HG02970 (cell line): ENCODE data around the gene CCDC141.

ENCODE experiments used
- ATAC-seq: cut with Tn5 transposase; IDR thresholded peaks from one replicate; pipeline ENCODE4 v1.9.1; 2021; ENCODE audit warnings: mild to moderate bottlenecking, moderate library complexity, moderate number of reproducible peaks; ENCODE audit not compliant: unreplicated experiment, low FRiP score

The CCDC141 gene

GRCh38 chr2:178920916-178921513, 128.9 kb downstream of the CCDC141 start:
- ATAC-seq, result no peak

GRCh38 chr2:178917555-178917954, 132.4 kb downstream of the CCDC141 start:
- ATAC-seq, result no peak

DNA sequence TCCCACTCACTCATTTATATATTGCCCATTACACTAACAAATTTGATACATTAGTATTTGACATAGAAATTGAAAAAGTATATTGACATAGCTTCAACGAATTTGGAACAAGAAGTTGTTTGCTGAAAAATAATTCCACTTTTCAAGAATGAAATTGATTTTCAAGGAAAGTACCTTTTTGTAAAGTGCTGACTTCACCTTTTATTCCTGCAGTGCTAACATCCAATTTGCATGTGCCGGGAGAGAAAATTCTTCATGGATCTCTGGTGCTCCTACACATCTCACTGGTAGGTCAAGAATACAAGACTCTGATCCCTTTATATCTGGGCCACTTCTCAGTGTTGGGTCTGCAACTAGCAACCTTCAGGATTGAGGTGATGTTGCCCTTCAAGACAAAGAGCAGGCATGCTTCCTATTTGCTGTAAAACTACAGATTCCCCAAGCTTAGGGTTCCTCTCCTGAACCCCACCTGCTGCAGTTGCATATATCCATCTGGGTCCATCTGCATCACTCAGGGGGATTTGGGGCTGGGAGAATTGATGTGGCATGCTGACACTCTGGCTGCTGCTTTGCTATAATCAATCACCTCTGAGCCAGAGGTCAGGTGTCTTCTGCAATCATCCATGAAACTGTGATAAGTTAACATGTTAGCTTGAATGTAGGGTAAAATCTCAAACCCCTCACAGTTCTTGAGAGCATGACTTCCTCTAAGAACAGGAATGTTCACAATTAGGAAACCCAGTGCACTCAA, 134.3 kb downstream of the CCDC141 start:
- no peak for ATAC-seq

- peak; percentile 69 for ATAC-seq
Measured at GRCh38 chr2:178914259-178914849, 135.6 kb downstream of the CCDC141 start.

- ATAC-seq, result no peak
Measured at GRCh38 chr2:178913049-178913441, 136.9 kb downstream of the CCDC141 start.

- no peak for ATAC-seq
Measured at GRCh38 chr2:178912416-178913048, 137.4 kb downstream of the CCDC141 start.

DNA sequence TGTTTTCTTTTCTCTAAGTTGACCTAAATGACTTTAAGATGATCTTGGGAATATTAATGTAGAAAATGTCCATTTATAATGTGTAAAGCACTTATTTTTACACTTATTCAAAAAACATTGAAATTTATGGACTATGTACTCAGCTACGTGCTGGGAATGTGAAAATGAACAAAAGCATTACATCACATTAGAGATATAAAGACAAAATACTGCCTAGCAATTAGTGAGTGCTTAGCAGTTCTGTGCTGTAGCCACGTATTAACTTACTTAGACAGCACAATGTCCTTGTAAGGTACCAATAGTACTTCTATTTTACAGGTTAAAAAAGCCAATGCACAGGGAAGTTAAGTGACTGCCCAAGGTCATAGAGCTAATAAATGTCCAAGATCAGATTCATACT, 138.9 kb downstream of the CCDC141 start:
- no peak for ATAC-seq

DNA sequence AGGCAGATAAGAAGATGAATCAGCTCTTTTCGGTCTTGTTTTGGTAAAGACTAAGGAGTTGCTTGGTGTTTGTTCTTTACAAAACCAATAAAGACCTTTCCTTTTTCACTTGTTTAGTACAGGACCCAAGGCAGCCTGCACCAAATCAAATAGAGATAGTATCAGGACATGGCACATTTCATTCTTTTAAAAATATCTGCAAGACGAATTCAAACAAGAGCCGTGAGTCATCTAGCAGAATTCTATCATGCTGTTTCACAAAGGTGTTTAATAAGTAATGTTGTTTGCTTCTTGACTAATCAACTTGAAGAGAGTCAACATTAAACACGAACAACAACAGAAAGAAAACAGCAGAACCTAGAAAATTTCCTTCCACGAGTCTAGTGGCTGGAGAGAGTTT, 139.9 kb downstream of the CCDC141 start:
- ATAC-seq, result no peak

DNA sequence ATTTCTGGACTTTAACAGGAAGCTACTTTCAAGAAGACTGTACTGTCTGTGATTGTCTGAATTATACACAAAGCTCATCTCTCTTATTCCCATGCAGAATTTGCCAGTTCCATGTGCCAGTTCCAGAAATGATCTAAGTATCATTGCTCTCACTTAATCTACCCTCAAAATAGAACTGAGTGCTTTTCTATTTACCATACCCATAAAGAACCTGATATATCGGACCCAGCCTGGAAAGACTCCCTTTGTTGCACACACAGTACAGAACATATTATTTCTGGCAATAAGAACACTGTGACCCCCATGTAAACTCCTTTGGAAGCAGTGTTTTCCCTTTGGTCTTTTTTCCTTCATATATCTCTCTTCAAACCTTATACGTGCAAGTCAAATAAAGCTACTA, 140.4 kb downstream of the CCDC141 start:
- no peak for ATAC-seq

DNA sequence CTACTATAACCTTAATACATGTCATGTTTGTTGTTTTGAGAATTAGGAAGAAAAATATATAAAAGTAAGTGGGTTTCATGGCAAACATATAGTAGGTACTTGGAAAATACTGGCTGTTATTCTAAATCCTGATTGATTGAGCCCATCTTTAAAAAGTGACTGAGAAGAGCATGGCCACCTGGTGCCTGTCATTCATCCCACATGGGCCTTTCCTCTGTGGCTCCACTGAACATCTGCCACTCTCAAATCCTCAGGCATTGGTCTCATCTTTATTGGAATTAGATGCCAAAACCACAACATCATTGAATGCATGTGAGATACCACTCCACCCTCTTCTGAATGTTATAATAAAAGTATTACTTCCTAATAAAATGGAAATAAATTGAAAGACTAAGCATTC, 141.1 kb downstream of the CCDC141 start:
- ATAC-seq, result no peak

- no peak for ATAC-seq
Measured at GRCh38 chr2:178905261-178905660, 144.7 kb downstream of the CCDC141 start.

- no peak for ATAC-seq
Measured at GRCh38 chr2:178899656-178900055, 150.3 kb downstream of the CCDC141 start.

DNA sequence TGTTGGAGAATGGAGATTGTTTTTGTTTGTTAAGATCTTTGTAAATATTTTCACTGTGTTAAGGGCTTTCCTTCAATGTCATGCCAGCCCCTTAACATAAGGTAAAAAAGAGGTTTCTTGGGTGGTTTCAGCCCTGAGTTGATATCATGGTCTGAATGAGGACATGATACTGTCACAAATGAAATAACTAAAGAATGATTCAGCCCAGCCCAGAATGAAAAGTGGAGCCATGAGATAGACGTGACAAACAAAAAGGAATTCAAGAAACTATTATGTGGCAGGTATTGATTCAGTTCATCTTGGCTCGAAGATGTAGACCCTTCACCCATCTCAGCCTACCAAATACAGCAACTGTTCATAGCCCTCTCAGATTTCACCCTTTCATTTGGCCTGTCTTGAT, 154.1 kb downstream of the CCDC141 start:
- ATAC-seq, result no peak

- ATAC-seq, result no peak
Measured at GRCh38 chr2:178895171-178895570, 154.8 kb downstream of the CCDC141 start.

DNA sequence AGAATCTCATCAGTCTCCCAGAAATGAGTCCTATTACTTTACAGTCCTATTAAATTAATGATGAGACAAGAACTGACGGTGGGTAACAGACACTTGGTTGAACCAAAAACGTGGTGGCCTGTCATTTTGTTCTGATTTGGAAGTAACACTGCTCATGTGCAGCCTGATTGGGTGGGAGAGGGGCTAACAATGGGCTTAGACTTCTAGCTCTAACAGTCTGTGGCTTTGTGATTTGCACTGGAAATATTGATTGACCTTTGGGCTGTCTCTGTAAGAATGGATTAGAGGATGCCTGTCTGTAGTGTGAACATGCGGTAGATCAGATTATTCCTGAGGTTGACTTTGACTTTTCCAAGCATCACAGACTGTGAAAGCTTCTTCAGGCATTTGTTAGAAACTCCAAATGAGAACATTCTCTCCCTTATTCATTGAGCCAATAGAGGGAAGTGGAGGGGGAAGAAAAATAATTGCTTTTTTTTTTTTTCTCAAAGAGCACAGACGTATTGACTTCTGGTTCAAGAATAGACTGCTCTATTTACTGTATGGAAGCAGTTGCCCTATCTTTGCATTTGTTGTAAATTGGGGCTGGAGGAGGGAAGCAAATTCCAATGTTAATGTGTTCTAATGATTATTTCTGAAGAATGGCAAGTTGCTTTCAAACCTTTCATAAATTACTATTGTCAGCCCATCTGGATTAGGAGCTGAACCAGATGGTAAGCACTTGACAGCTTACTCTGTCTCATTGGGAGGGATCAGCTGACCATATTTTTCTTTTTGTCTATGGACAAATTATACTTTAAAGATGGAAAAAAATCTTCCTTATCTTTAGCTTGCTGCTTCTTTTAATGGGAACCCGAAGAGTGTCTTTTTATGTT, 156.9 kb downstream of the CCDC141 start:
- ATAC-seq, result no peak

DNA sequence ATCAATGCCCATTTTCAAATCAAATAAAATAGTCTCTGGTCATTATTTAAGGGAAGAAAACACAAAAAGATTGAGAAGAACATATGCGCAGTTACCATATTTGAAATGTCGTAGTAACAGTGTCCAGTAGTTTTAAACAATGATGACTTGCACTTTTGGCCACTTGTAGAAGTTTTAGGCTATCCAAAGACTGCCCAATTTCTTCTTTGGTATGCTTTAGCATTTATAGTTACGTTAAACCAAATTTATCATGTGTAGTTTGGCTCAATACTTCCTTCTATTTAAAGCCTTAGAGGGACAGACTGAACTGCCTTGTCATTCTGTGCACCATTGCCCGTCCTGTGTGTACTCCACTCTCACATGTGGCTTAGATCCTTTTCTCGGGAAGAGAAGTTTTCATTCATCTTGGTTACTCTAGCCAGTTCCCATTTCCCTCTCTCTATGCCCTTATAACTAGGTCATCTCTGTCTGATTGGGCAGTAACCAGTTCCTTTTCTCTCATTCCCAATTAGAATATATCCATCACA, 157.9 kb downstream of the CCDC141 start:
- ATAC-seq, result no peak

DNA sequence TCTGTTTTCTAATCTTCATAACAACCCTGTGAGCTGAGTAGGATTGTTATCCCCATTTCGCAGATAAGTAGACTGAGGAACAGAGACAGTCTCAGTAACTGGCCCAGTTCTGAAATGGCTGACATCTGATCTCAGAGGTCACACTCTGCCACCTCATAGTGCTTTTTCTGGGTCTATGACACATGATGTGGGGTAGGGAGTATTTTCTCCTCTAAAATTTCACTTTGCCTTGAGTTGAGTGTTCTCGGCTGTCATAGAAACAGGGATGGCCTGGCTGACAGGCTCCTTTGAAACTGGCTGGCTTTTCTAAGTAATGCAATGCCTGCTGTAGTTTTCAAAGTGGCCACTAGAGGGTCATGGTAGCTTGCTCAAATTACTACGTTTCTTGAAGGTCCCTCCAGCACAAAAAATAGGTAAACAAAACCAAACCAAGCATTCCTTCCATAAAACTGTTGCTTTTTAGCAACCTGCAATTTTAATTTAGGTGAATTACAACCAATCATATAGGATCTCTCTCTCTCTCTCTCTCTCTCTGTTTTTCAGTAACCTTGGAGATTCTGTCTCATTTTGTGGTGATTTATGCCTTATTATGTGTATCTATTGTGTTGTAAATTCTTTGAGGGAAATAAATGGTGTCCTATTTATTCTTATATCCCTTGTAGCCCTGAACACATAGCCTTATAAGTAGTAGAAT, 158.5 kb downstream of the CCDC141 start:
- ATAC-seq, result peak; percentile 75

DNA sequence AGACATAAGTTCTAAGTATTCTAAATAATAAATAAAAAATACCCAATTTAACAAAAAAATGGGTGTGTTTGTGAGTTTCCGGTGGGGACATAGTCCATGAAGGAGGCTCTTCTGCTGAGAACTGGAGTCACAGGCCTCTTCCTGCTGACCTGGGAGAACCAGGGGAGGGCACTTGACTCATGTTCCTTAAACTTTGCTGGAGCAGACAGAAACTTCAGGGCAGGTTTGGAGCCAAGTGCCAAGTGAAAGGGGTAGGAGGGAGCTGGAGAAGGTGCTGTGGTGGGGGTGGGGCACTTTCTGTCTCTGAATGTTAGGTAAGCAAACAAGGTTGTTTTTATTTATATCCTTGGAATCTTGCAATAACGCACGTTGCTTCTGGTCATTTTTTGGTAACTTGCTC, 163.9 kb downstream of the CCDC141 start:
- ATAC-seq, result no peak

- no peak for ATAC-seq
Measured at GRCh38 chr2:178884440-178884839, 165.5 kb downstream of the CCDC141 start.
